ENCODE measurements around the gene MYOF. TPM values are rescaled to one million over a fixed set of nuclear protein-coding genes. Genes with fewer than 3 reads are reported as not detected.

MYOF gene
- total and polyA plus RNA-seq, 2 donors from 2014 or later: 11.5 to 134 TPM

DNA sequence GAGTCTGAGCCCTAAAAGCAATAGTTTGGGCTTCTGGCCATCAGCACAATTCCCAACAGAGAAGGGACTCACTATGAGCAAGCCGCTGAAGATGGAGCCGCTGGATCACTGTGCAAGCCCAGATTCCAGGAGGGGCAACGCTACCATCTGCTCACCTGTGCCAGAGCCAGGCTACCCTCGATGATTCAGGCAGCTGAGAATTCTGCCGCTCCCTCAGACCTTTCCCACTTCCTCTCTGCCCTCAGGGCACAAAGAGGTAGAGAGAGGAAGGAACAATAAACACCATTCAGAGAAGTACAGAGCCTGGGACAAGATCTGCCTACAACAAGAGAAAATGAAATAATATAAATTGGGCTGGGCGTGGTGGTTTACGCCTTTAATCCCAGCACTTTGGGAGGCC is 98.1 kb downstream of the MYOF start:
- TF ChIP-seq CTCF (IDR thresholded peaks at IDR 0.05; ENCODE audit: borderline replicate concordance, extremely low read depth, insufficient read depth): no peak
- DNase-seq (peak in 1 of 5 donors; percentile 77), FAIRE-seq (no peak)
- Histone ChIP-seq H3K9me3 (ENCODE audit: control insufficient read depth in 2 of 3, insufficient read depth in 1 of 3, low read length in 3 of 3) (no peaks in the 10 kb centered on the region), H3K27me3 (ENCODE audit: control insufficient read depth, insufficient read depth, low read length) (no peaks in the 10 kb centered on the region), H3K9ac (ENCODE audit: low read length in 3 of 3) (no peak overlapping the region), H3K4me3 (ENCODE audit: low read length in 3 of 3) (no peak overlapping the region), H3K4me1 (ENCODE audit: control insufficient read depth in 2 of 3, insufficient read depth in 2 of 3, low read depth in 1 of 3, low read length in 3 of 3) (no peaks in the 10 kb centered on the region), H3K36me3 (ENCODE audit: control insufficient read depth in 2 of 3, insufficient read depth in 3 of 3, low read length in 3 of 3) (peaks cover 0 to 6% (median 2%) of the 10 kb centered on the region in 3 donors), H3K27ac (ENCODE audit: low read depth in 2 of 2, low read length in 2 of 2) (no peak overlapping the region)
- intact Hi-C loops (cut with DNase I): no loop called here

GRCh38 chr10:93383562-93383981 is 98.6 kb downstream of the MYOF start:
- DNase-seq (no peak), FAIRE-seq (no peak)
- TF ChIP-seq CTCF (IDR thresholded peaks at IDR 0.05; ENCODE audit: borderline replicate concordance, extremely low read depth, insufficient read depth): no peak
- no peaks in the 10 kb centered on the region for H3K9me3 ChIP-seq (ENCODE audit: control insufficient read depth in 2 of 3, insufficient read depth in 1 of 3, low read length in 3 of 3)
- H3K27me3 ChIP-seq (ENCODE audit: control insufficient read depth, insufficient read depth, low read length): no peaks in the 10 kb centered on the region
- H3K9ac ChIP-seq (ENCODE audit: low read length in 3 of 3): no peak overlapping the region
- H3K36me3 ChIP-seq (ENCODE audit: control insufficient read depth in 2 of 3, insufficient read depth in 3 of 3, low read length in 3 of 3): peaks cover 0 to 6% (median 2%) of the 10 kb centered on the region in 3 donors
- intact Hi-C loops (cut with DNase I): no loop called here
- no peak overlapping the region for H3K27ac ChIP-seq (ENCODE audit: low read depth in 2 of 2, low read length in 2 of 2)
- H3K4me1 ChIP-seq (ENCODE audit: control insufficient read depth in 2 of 3, insufficient read depth in 2 of 3, low read depth in 1 of 3, low read length in 3 of 3): no peaks in the 10 kb centered on the region
- no peak overlapping the region for H3K4me3 ChIP-seq (ENCODE audit: low read length in 3 of 3)

DNA sequence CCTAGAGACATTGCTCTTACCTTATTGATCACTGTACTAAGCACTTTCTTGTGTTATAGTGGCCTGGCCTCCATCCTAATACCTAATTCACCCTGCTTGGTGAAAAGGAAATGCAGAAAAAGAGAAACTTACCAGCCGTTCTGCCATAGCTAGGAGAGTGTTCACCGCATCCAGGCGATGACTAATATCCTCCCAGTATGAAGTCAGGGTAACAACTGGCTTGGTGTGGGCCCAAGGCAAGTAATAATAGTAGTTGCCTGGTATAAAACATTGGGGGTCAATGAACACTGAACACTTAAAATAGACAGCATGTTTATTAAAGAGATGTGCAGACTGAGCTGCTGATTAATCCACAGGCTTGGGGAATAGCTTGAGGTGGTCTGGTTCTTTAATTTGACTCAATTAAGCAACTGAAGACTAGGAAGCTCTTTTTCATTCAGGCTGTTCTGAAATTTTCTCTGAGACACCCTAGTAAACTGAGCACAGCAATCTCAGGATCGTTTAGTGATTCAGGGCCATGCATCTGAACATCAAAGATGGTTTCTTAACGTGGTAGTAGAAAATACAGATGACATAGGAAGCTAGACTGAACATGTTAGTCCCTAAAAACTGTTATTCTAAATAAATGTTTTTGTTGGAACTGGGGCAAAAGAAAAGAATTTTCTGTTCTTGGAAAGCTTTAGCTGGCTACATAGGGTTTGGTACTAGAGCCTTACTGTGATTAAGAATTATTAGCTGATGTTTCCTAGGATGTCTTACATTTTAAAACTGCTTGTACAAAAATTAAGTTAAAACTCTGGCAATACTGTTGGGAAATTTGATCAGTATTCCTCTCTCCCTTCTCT is 102.2 kb downstream of the MYOF start:
- Histone ChIP-seq H3K27me3 (ENCODE audit: control insufficient read depth, insufficient read depth, low read length) (no peaks in the 10 kb centered on the region), H3K4me1 (ENCODE audit: control insufficient read depth in 2 of 3, insufficient read depth in 2 of 3, low read depth in 1 of 3, low read length in 3 of 3) (no peaks in the 10 kb centered on the region), H3K36me3 (ENCODE audit: control insufficient read depth in 2 of 3, insufficient read depth in 3 of 3, low read length in 3 of 3) (peaks cover 0 to 6% (median 2%) of the 10 kb centered on the region in 3 donors), H3K4me3 (ENCODE audit: low read length in 3 of 3) (no peak overlapping the region), H3K9ac (ENCODE audit: low read length in 3 of 3) (no peak overlapping the region), H3K27ac (ENCODE audit: low read depth in 2 of 2, low read length in 2 of 2) (no peak overlapping the region), H3K9me3 (ENCODE audit: control insufficient read depth in 2 of 3, insufficient read depth in 1 of 3, low read length in 3 of 3) (no peaks in the 10 kb centered on the region)
- DNase-seq (peak in 1 of 5 donors; percentile 52), FAIRE-seq (no peak)
- TF ChIP-seq CTCF (IDR thresholded peaks at IDR 0.05; ENCODE audit: borderline replicate concordance, extremely low read depth, insufficient read depth): no peak
- intact Hi-C loops (cut with DNase I): loop anchor here (5.0 kb wide), 1 partner anchor 107 kb away; no protein-coding TSS in a partner anchor

Data from kidney (tissue), 14 donors.